NCI-H748 treated with DMSO at 0.1 percent for 48 hours (cell line): Measurements from ENCODE around the gene LIN52.

Experiments used
- DNase-seq: peaks from one replicate; lab custom pipeline; 2025; lab: John Stamatoyannopoulos, UW

LIN52 gene

GRCh38 chr14:74084277-74085046, at the start of gene LIN52, which contains the start of gene ALDH6A1:
Gene LIN52, plus strand, starts transcription at chr14:74084956. Its CDS starts 19 bp downstream, at chr14:74084975.
Gene ALDH6A1, minus strand, starts transcription at chr14:74084453. Its CDS starts 59 bp downstream, at chr14:74084394.
- peak; percentile 100 for DNase-seq

DNA sequence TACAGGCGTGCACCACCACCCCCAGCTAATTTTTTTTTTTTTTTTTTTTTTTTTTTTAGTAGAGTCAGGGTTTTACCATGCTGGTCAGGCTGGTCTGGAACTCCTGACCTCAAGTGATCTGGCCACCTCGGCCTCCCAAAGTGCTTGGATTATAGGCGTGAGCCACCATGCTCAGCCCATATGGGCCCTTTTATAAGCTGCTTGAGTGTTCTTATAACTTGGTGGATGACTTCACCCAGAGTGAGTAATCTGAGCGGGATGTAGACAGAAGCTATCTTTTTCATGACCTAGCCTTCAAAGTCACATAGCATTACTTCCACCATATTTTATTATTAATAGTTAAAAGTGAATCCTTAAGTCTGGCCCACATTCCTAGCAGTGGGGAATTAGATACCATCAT, 49.2 kb upstream of the LIN52 start:
- no peak for DNase-seq

GRCh38 chr14:74038020-74038859, 46.5 kb upstream of the LIN52 start:
- peak; percentile 47 for DNase-seq

DNA sequence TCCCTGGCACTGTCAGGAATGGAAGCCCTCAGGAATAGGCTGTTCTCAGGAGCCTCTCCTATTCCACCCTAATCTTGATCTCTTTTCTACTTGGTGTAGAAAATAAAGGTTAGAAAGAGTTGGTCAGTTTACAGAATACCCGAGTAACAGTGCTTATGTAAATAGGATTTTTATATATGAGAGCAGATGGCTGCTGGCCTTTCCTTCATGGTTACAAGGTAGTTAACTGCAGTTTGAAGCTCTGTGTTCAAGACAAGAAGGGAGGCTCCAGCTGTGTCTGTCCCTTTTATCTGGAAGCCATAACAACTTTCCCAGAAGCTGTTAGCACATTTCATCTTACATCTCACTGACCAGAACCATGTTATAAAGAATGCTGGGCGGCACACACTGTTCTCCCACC, 42.5 kb upstream of the LIN52 start:
- no peak for DNase-seq

DNA sequence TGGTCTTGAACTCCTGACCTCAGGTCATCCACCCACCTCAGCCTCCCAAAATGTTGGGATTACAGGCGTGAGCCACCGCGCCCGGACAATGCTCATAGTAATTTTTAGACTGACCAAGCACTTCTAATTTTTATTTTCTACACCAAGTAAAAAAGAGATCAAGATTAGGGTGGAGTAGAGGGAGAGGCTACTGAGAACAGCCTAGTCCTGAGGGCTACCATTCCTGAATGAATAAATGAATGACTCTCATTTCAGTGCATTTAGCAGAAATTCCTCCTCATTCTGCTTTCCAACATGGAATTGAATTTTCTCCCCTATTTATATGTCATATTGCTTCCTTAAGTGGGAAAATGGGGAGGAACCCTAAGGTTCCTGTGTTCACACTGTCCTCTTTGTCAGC, 39.2 kb upstream of the LIN52 start:
- DNase-seq, result no peak

- no peak for DNase-seq
Measured at GRCh38 chr14:74048281-74048680, 36.5 kb upstream of the LIN52 start.

GRCh38 chr14:74049876-74050495, 34.8 kb upstream of the LIN52 start:
- DNase-seq, result no peak

DNA sequence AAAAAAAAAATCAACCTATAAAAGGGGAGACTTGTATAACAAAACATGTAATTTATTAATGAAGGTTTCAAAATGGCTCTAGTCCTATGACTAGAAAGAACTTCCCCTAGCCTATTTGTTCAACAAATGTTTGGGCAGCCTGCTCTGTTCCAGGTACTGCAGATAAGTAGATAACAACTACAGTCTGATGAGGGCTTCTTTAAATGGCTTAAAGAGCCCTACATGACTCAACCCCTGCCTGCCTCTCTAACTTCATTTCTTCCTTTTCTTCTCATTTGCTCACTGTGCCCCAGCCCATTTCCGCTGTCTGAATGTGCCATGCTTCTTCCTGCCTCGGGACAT, 22.0 kb upstream of the LIN52 start:
- no peak for DNase-seq

DNA sequence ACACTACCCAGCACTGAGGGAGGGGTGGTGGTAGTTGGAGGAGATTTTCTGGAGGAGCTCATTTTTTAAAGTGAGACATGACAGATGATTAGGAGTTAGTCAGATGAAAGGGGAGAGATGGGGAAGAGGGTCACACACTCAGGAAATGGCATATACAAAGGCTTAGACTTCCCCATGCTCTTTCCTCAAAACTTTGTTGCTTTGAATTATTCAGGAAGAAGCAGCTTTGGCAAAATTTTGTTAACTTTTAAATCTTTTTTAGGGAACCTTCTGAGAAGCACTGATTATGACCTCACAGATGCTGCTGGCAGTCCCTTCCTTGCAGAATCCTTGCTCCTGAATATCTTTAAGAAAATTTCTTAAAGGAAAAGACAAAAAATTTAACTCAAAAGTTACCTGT, 20.3 kb upstream of the LIN52 start:
- DNase-seq, result no peak

DNA sequence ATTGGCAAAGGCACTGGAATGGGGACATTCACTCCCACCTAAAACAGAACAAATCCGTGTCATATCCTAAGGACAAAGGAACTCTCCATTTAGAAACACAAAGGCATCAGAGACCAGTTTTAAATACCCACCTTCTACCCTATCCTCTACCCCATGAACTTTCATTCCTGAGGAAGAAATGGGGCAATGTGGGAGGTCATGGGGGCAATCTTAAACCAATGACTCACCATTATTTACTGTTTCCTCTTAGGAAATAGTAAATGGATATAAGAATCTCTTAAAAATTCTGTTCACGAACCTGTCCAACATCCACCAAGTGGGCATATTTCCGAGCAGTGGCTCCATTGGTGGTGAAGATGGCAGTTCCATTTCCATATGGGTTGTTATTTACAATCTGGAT, 19.9 kb upstream of the LIN52 start:
- no peak for DNase-seq

GRCh38 chr14:74065746-74066575, 18.8 kb upstream of the LIN52 start:
- no peak for DNase-seq

DNA sequence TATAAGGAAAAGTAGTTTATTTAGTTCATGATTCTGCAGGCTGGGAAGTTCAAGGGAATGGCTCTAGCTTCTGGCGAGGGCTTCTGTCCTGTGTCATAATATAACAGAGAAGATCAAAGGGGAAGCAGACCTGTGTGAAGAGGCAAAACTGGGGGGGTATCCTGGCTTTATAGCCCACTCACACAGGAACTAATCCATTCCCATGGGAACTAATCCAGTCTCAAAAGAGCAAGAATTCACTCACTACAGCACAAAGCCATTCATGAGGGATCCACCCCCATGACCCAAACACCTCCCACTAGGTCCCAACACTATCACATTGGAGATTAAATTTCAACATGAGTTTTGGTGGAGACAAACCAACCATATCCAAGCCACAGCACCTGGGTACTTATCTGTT, 7.4 kb upstream of the LIN52 start:
- no peak for DNase-seq

- no peak for DNase-seq
Measured at GRCh38 chr14:74080820-74081460, 3.8 kb upstream of the LIN52 start.

DNA sequence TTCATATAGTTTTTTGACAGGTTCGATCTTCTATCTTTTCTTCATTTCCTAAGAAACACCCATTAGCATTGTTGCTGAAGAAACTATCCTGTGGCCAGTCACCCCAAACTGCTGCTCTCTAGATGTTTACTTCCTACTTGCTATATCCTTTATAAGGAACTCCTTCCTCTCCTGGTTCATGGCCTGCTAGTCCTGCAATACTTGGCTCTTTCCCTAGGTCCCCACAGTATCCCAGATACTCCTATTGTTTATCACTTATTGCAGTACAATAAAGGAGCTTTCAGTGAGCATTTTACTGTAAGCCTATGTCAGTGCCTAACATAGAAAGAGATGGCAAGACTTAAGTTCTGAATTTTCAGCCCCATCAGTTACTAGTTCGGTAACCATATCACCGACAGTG, 3.3 kb upstream of the LIN52 start:
- DNase-seq, result no peak

- DNase-seq, result no peak
Measured at GRCh38 chr14:74083161-74083560, 1.6 kb upstream of the LIN52 start.

DNA sequence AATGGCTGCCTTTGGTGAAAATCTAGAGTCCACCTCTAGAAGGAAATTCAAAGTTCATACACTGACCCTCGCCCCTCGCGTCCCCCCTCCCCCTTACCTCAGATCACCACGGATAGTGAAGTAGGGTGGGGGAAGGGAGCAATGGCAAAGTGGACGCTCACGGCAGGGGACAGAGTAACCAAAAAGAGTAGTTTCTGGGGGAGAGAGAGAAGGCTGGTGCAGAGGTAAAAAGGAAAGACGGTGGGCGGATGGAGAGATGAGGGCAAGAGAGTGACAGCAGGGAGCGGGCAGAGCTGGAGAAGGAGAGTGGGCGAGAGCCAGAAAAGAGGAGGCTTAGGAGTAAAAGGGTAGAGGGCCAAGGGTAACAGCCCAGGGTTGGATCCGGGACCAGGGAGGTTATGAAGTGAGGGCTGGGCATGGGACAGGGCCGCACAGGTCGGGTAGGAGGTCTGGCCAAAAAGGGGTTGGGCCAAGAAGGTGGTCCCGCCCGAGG, 926 bp upstream of the LIN52 start:
- peak; percentile 32 for DNase-seq

DNA sequence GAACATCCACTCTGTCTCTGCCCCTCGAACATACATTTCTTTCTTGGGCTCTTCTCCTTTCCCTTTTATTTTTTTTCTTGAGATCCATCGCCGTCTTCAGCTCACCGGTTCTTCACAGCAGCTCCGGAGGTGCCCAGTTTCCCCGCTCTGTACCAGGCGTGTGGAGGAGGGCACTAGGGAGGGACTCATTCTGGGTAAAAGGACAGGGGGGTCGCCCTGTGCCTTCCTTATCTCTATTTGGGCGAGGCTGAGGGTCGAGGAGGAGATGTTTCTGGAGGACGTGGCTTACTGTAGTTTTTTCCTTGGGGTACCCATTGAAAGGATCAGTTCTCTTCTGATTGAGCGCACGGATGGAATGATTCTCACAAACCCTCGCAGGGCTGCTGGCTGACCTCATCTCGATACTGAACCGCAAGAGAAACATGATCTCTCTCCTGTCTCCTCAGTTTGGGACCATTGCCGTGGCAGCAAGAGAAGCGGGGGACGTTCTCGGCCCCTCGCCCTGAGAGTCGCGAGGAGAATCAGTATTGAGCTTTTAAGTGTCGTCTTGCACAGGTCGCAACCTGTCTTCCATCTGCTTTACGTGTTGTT, 386 bp downstream of the LIN52 start:
- peak; percentile 10 for DNase-seq

- no peak for DNase-seq
Measured at GRCh38 chr14:74085828-74086227, 1.1 kb downstream of the LIN52 start.

DNA sequence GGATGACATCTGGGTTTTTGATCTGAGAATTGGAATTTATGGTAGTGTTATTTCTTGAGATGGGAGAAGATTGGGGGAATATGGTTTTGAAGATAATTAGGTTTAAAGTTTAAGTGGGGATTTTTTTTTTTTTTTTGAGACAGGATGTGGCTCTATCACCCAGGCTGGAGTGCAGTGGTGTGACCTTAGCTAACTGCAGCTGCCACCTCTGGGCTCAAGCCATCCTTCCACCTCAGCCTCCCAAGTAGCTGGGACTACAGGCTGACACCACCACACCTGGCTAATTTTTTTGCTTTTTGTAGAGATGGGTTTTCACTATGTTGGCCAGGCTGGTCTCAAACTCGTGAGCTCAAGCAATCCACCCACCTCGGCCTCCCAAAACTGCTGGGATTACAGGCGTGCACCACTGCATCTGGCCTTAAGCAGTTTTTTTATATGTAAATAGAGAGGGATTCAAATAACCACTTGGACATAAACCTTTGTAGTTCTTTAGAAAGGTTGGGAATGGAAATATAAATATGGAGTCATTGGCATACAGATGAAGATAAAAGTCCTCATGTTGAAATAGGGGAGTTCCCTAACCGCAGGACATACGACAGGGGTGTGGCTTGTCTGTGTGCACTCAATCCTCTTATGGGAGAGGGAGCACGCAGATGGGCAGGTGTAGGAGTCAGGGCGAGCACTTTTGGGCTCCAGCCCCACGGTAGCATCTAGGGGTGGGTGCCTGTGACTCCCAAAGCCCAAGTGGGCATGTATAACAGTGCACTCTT, 4.7 kb downstream of the LIN52 start:
- no peak for DNase-seq

DNA sequence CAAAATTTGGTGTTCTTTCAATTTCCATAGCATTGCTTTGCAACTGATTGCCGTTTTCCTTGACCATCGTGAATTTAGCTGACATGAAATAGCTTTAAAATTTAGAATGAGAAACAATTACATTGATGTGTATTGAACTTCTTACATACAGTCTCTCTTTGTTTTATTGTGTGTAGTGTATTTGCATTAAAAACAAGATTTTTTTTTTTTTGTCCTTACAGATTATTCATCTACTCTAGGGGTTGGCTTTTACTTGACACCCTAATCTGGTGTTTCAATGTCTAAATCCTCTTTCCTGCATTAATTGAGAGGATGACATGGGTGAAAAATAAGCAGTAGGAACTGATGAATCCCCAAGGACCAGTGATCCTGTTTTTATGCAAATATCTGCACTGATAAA, 20.6 kb downstream of the LIN52 start:
- DNase-seq, result no peak
